GM21390 (cell line): ENCODE data around the gene ELOA.
"Not testable (repeated sequence)": the region's sequence is repeated elsewhere in the genome, so short reads cannot be mapped to it uniquely, and the experiment has no call there.

Experiments
- ATAC-seq: cut with Tn5 transposase; IDR thresholded peaks from one replicate; pipeline ENCODE4 v1.9.1; 2021; ENCODE audit not compliant: unreplicated experiment

Gene ELOA

GRCh38 chr1:23732363-23733224 lies 10.7 kb upstream of the ELOA start:
- ATAC-seq = no peak

DNA sequence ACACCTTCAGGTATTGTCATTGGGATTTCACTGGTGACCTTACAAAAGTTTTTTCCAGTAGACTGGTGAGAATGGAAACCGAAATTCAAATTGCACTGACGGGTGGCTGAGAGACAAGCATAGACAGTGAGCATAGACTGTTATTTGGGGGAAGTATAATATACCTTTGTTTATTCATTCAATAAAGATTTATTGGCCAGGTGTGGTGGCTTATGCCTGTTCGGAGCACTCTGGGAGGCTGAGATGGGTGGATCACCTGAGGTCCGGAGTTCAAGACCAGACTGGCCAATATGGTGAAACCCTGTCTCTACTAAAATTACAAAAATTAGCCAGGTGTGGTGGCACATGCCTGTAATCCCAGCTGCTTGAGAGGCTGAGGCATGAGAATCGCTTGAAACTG lies 10.0 kb upstream of the ELOA start:
- ATAC-seq = not testable (repeated sequence)

- no peak for ATAC-seq
These were observed 6.7 kb upstream of the ELOA start for GRCh38 chr1:23736437-23737134.

- no peak for ATAC-seq
These were observed 1.7 kb upstream of the ELOA start for GRCh38 chr1:23741609-23742008.

- ATAC-seq = no peak
These were observed 493 bp upstream of the ELOA start for GRCh38 chr1:23742670-23743286.

DNA sequence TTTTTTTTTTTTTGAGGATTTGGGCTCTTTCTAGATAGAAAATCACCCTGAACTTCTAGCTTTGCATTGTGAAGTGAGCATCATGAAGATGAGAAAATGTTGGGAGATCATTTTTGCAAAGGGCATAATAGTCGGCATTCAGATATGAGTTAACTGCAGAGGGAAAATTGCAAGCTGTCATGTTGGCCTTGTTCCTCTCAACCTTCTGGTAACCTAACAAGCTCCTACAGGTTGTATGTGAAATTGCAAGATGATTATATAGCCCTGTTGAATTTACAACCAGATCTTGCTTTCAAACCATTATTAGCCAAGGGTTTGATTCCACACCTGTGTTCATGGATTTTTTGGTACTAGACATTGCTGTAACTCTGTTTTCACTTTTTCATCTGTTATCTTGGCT lies 2.2 kb downstream of the ELOA start:
- ATAC-seq = no peak

DNA sequence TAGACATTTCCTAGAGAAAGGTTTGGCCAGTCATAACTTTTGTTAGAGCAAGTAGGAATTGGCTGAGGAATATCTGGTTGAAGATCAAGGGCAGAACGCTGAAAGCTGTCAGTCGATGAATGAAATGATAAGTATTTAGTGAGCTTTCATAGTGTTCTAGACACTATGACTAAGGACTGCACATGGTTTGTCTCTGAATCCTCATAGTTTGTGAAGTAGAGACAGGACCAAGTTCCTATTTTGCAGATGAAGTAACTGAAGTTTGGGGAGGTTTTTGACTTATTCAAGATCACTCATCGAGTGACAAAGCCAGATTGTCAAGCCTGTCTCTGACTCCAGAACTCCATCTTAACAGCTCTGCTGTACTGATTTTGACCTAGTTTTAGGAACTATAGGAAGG lies 4.7 kb downstream of the ELOA start:
- no peak for ATAC-seq

- no peak for ATAC-seq
These were observed 8.0 kb downstream of the ELOA start for GRCh38 chr1:23751050-23751814.

- no peak for ATAC-seq
These were observed 8.5 kb downstream of the ELOA start for GRCh38 chr1:23751815-23752200.

DNA sequence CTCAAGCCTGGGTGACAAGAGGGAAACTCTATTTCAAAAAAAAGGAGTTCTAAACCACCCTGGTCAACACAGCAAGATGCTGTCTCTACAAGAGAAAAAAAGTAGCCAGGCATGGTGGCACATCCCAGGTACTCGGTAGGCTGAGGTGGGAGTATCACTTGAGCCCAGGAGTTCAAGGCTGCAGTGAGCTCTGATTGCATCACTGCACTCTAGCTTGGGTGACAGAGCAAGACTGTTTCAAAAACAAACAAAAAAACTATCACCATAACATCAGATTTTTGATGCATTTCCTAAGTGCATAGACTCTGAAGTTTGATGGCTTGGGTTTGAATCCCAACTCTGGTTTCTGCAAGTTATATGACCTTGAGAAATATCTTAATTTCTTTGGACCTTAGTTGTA lies 9.6 kb downstream of the ELOA start:
- no peak for ATAC-seq

- ATAC-seq = no peak
These were observed 13.4 kb downstream of the ELOA start for GRCh38 chr1:23756676-23757075.

DNA sequence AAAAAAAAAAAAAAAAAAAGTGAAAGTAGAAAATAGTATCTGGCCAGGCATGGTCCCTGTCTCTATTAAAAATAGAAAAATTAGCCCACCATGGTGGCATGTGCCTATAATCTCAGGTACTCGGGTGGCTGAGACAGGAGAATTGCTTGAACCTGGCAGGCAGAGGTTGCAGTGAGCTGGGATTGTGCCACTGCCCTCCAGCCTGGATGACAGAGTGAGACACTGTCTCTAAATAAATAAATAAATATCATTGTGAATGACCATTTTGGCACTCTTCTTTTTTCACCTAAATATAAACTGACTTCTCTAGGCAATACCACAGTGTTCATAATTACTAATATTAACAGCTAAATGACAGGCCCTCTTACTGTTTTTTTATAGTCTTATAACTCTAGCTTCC lies 14.5 kb downstream of the ELOA start:
- no peak for ATAC-seq

DNA sequence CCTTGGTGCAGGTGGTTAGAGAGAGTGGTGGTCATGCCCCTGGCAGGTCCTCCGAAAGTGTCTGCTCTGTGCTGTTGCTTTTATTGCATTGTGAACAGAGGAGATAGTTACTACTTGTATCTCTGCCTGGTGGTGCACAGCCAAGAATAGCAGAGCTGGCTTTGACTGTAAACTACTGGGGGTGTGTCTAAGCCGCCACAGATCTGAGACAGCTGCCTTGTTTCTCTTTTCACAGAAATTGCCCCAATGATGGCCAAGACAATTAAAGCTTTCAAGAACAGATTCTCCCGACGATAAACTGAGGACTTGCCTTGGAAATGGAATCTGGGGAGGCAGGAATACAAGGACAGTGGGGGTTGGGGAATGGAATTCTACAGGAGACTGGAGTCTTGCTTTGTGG lies 16.0 kb downstream of the ELOA start:
- ATAC-seq = no peak

DNA sequence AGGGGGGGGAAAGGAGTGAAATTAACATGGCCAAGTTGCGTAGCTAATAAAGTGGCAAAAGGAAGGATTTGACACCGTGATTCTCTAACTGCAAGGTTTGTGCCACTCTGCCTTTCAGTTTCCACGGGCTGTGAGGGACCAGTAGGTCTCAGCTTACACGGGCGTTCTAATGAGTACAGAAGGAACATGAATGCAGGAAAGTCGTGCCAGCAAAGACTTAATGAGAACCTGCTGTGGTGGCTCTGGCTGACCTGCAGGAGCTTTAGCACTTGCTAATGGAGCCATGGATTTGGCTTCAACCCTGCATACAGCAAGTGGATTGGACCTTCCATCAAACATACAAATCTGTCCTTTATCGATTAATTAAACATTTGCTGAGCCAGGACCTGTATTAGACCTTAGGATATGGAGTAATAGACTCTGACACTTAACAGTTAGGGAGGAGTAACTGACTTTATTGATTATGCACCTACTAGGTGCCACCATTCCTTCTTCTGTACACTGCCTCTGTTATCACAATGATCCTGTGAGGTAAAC lies 19.8 kb downstream of the ELOA start:
- no peak for ATAC-seq

GRCh38 chr1:23768733-23769132 lies 25.5 kb downstream of the ELOA start:
- no peak for ATAC-seq

- ATAC-seq = peak; percentile 60
These were observed 29.0 kb downstream of the ELOA start for GRCh38 chr1:23772049-23772853.

GRCh38 chr1:23772854-23773242 lies 29.6 kb downstream of the ELOA start:
- ATAC-seq = no peak

- ATAC-seq = no peak
These were observed 31.1 kb downstream of the ELOA start for GRCh38 chr1:23774174-23774880.

DNA sequence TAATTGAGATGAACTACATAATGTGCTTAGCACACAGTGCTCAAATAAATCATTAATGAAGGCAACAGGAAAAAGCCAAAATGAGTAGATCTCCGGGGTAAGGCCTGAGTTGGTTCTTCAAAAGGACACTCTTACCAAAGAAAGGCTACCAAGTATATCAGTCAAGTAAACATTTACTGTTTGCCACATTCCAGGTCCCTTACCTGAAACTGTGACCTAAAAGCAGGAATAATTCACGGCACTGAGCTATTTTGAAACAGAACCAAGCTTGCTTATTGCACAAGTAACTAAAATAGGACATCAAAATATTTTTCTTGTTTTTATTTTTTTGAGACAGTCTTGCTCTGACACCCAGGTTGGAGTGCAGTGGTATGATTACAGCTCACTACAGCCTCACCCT lies 32.9 kb downstream of the ELOA start:
- no peak for ATAC-seq
